ENCODE data around the gene PHKB.

Gene PHKB

DNA sequence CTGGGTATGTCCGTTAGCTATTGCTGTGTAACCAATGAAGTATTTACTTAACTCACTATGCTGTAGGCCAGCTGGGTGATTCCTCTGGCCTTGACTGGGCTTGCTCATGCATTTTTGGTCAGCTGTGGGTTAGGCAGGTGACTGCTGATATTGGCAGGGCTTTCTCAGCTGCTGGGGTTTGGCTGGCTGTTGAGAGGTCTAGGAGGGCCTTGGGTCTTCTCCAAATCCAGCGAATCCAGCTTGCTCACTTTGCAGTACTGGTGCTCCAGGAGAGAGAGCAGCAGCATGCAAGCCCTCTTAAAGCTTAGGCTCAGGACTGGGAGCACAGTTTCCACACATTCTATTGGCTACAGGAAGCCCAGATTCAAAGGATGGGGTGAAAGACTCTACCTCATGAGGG lies 270.1 kb downstream of the PHKB start:
- TF ChIP-seq, protein P1, sequence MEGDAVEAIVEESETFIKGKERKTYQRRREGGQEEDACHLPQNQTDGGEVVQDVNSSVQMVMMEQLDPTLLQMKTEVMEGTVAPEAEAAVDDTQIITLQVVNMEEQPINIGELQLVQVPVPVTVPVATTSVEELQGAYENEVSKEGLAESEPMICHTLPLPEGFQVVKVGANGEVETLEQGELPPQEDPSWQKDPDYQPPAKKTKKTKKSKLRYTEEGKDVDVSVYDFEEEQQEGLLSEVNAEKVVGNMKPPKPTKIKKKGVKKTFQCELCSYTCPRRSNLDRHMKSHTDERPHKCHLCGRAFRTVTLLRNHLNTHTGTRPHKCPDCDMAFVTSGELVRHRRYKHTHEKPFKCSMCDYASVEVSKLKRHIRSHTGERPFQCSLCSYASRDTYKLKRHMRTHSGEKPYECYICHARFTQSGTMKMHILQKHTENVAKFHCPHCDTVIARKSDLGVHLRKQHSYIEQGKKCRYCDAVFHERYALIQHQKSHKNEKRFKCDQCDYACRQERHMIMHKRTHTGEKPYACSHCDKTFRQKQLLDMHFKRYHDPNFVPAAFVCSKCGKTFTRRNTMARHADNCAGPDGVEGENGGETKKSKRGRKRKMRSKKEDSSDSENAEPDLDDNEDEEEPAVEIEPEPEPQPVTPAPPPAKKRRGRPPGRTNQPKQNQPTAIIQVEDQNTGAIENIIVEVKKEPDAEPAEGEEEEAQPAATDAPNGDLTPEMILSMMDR (IDR thresholded peaks at IDR 0.05; ENCODE audit: borderline replicate concordance, insufficient read depth, low read depth, low read length): no peak
- no peak overlapping the region for H3K4me3 ChIP-seq (ENCODE audit: low read depth, low read length)

DNA sequence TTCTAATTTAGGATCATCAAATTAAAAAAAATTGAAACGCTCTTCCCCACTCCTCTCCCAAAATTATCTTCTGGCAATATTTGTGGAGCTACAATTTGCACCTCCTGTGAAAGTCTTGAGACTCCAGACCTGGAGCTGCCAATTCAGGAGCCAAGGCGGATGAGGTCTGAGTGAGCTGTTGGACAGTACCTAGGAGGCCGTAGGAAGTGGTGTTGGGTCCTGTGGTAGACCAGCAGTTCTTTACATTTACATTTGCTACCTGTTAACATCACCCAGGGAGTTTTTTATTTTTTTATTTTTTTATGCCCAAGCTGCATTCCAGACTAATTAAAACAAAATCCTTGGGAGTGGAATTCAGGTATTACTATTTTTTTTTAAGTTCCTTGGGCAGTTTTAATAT lies 271.0 kb downstream of the PHKB start:
- H3K4me3 ChIP-seq (ENCODE audit: low read depth, low read length): no peak overlapping the region
- TF ChIP-seq, protein P1 (IDR thresholded peaks at IDR 0.05; ENCODE audit: borderline replicate concordance, insufficient read depth, low read depth, low read length): no peak

DNA sequence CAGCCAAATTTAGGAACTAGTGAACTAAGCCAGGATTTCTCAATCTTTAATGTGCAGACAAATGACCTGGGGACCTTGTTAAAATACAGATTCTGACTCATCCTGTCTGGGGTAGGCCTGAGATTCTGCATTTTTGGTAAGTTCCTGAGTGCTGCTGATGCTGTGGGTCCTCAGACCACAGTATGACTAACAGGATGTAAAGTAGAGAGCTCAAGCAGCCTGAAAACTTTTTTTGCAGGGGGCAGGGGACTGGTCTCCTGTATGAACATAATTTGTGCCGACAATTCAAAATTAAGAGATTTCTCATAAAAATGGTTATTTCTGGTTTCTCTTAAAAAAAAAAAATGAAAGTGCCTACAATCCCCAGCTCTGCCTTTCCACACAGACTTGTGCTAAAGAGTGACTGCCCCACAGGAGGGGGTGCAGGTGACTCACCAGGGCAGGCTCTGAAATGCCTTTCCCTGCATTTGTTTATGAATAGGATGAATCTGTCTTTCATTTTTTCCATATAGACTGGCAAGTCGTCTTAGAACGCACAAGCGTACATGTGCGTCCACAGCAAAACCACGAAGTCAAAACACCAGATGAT lies 271.5 kb downstream of the PHKB start:
- H3K4me3 ChIP-seq (ENCODE audit: low read depth, low read length): no peak overlapping the region

DNA sequence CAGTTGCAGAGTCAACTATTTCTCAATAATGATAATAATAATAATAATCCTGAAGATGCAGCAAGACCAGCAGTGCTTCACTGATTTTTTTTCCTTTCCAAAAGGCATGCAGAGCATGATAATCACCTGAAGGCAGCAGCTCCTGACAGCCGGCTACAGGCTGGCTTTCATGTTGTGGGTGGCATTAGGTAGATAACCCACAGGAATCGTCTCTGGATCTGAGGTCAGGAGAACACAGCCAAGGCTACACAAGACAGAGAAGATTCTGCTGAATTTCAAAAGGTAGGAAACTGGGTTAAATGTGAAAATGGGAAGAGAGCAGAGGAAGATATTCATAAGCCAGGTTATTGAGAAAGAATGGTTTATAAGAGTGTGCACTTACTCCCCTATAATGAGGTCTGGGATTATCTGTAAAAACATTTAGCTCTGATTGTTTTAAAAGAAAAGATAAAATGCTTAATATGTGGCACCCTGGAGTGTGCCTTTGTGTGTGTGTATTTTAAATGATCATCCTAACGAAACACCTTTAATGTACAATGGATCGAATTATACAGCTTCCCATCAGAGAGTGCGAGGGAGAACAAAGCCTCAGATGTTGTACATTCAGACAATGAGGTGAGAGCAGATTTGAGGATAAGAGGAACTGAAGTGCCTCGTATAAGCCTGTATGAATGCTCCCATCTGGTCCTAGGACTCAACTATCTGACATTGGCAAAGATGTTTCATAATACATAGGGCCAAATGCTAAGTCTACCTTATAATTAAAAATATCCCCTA lies 273.1 kb downstream of the PHKB start:
- TF ChIP-seq, protein P1 (IDR thresholded peaks at IDR 0.05; ENCODE audit: borderline replicate concordance, insufficient read depth, low read depth, low read length): no peak
- H3K4me3 ChIP-seq (ENCODE audit: low read depth, low read length): no peak overlapping the region

More for the DNA sequence above, 271.5 kb downstream of the PHKB start:
- TF ChIP-seq, protein P1 (IDR thresholded peaks at IDR 0.05; ENCODE audit: borderline replicate concordance, insufficient read depth, low read depth, low read length): no peak

DNA sequence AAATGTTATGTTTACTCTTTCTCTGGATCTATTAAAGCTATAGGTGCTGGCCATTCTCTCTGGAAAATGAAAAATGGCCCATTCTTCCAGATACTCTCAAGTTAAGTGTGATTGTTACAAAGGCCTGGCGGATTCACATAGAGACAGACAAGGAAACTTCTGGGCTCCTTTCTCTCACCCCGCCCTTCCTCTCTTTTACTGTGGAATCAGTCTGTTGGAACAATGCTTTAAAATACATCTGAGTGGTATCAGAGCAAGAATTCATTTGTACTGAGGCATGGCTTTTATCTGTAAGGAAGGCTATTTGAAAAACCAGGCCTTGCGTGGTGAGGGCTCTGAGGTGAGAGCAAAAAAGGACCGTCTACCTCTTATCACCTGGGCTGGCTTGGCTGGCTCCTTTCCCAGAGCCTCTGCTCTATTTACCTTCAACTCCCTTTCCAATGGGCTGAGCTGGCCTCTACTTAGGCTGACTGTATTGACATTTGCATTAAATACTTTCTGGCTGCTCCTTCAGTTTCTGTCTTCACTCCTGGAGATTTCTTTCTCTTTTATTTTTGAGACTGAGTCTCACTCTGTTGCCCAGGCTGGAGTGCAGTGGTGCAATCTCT lies 274.0 kb downstream of the PHKB start:
- TF ChIP-seq, protein P1 (IDR thresholded peaks at IDR 0.05; ENCODE audit: borderline replicate concordance, insufficient read depth, low read depth, low read length): no peak
- no peak overlapping the region for H3K4me3 ChIP-seq (ENCODE audit: low read depth, low read length)

DNA sequence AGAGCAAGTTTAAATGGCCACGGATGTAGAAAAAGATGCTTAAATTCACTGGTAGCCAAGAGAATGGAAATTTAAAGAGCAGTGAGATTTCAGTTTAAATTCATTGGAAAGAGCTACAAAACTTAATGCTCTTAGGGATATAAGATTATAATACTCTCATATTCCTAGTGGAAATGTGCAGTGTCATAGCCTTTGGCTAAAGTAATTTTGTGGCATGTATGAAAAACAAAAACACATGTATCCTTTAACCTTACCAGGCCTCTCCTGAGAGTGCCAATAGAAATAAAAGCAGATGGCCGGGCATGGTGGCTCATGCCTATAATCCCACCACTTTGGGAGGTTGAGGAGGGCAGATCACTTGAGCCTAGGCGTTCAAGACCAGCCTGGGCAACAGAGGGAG lies 289.2 kb downstream of the PHKB start:
- no peak overlapping the region for H3K4me3 ChIP-seq (ENCODE audit: low read depth, low read length)
- TF ChIP-seq, protein P1 (IDR thresholded peaks at IDR 0.05; ENCODE audit: borderline replicate concordance, insufficient read depth, low read depth, low read length): no peak

Data from GM12875 (cell line).